ENCODE data around the gene MAST4. TPM values are rescaled to one million over a fixed set of nuclear protein-coding genes. Genes with fewer than 3 reads are reported as not detected.

MAST4 gene
- polyA plus RNA-seq, 2 donors = 18.3 to 22.2 TPM

DNA sequence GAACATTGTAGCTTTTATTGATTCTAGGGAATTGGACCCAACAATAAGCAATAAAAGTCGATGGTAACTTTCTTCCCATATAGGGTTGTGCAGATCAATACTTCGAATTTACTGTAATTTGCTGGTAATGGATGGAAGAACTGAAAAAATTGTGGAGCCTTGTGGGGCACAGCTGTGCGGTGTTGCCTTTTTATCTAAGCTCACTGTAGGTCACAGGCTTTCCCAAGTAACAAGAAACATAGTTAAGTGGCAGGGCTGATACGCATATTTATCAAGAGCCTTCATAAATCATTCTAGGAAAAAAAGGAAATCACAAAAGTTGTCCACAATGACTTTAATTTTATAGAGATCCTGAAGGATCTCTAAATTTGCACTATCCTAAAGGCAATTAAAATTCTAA is 292.9 kb downstream of the MAST4 start:
- Histone ChIP-seq H3K4me3 (ENCODE audit: low read depth in 1 of 2, low read length in 2 of 2) (no peak overlapping the region), H3K27me3 (ENCODE audit: control insufficient read depth in 1 of 2, insufficient read depth in 2 of 2, low read length in 2 of 2) (no peaks in the 10 kb centered on the region), H3K9me3 (ENCODE audit: control insufficient read depth in 2 of 2, insufficient read depth in 1 of 2, low read depth in 1 of 2, low read length in 1 of 2) (no peaks in the 10 kb centered on the region), H3K36me3 (ENCODE audit: control insufficient read depth in 2 of 2, insufficient read depth in 2 of 2, low read length in 1 of 2) (no peaks in the 10 kb centered on the region), H3K4me1 (ENCODE audit: control insufficient read depth in 2 of 2, insufficient read depth in 2 of 2, low read length in 1 of 2) (peaks cover 0 to 2% of the 10 kb centered on the region in 2 donors), H3K27ac (ENCODE audit: low read depth in 2 of 2, low read length in 1 of 2) (no peak overlapping the region)
- WGBS, 2 donors = 61 to 76% methylated on average over 4 of the region's 4 CpGs

DNA sequence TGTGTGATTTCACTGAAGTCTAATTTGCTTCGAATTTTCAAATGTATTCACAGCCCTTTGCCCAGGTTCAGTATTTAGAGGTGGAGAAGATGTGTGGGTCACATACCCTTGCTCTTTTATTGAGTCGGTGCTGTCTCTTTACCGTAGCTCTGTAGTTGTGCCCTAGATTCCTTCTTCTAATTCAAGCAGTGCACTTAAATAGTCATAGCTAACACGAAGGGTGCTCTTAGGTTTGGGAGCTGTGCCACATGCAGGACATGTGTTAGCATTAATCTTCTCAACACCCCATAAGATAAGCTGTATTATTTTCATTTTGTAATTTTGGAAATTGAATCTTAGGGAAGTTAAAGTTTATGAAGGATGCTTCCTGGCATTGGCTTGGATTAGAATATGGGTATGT is 293.3 kb downstream of the MAST4 start:
- no peak overlapping the region for H3K4me3 ChIP-seq (ENCODE audit: low read depth in 1 of 2, low read length in 2 of 2)
- no peaks in the 10 kb centered on the region for H3K9me3 ChIP-seq (ENCODE audit: control insufficient read depth in 2 of 2, insufficient read depth in 1 of 2, low read depth in 1 of 2, low read length in 1 of 2)
- no peaks in the 10 kb centered on the region for H3K27me3 ChIP-seq (ENCODE audit: control insufficient read depth in 1 of 2, insufficient read depth in 2 of 2, low read length in 2 of 2)
- peaks cover 0 to 2% of the 10 kb centered on the region in 2 donors for H3K4me1 ChIP-seq (ENCODE audit: control insufficient read depth in 2 of 2, insufficient read depth in 2 of 2, low read length in 1 of 2)
- H3K36me3 ChIP-seq (ENCODE audit: control insufficient read depth in 2 of 2, insufficient read depth in 2 of 2, low read length in 1 of 2) = no peaks in the 10 kb centered on the region
- 60 to 65% methylated on average over 4 of the region's 4 CpGs for WGBS, 2 donors
- no peak overlapping the region for H3K27ac ChIP-seq (ENCODE audit: low read depth in 2 of 2, low read length in 1 of 2)

DNA sequence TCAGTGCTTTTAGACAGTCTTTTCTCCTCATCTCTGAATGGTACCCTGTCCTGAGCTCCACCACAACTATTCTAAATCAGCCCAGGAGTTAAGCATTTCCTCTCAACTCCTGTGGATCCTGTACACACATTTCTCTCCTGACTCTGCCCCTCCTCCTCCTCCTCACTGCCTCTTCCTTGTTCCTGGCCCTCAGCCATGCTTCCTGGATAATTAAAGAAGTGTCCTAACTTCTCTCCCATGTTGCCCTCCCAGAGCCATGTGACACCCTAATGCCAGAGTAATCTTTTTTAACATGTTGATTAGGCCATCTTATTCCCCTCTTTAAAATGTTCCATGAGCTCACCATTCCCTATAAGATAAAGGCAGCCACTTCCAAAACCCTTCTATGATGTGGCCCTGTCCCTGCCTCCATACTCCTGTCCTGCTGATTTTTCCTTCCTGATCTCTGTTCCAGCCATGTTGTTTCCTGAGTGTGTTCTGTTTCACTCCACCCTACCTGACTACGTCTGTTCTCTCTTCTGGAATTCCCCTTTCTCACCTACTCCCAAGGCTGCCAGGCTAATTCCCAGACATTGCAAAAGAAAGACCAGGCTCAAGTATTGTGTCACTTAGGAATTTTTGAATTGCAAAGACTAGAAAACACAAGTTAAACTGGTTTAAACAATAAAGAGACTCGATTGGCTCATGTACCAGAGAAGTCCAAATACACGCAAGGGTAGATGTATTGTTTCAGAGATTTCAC is 295.2 kb downstream of the MAST4 start:
- Histone ChIP-seq H3K27me3 (ENCODE audit: control insufficient read depth in 1 of 2, insufficient read depth in 2 of 2, low read length in 2 of 2) (no peaks in the 10 kb centered on the region), H3K4me1 (ENCODE audit: control insufficient read depth in 2 of 2, insufficient read depth in 2 of 2, low read length in 1 of 2) (no peaks in the 10 kb centered on the region), H3K9me3 (ENCODE audit: control insufficient read depth in 2 of 2, insufficient read depth in 1 of 2, low read depth in 1 of 2, low read length in 1 of 2) (no peaks in the 10 kb centered on the region), H3K36me3 (ENCODE audit: control insufficient read depth in 2 of 2, insufficient read depth in 2 of 2, low read length in 1 of 2) (no peaks in the 10 kb centered on the region), H3K4me3 (ENCODE audit: low read depth in 1 of 2, low read length in 2 of 2) (no peak overlapping the region), H3K27ac (ENCODE audit: low read depth in 2 of 2, low read length in 1 of 2) (peak overlapping the region; percentile 77 to 90)
- WGBS, 2 donors = 48 to 53% methylated on average over 3 of the region's 3 CpGs

DNA sequence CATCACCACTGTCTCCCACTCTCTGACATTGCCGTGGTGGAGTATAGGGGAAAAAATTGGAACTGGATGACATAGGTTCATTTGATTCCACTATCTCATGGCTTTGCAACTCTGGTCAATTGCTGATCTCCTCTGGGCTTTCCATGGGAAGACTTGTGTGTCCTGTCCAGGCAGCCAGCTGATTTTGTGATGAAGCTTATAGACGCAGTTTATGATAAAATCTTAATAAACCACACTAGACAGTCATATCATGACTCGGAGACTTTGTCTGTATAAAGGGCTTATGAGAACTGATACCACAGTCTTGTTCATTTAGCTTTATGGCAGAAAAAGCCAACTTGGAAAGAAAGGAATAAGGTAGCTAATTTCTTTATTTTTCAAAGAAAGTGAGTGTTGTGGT is 296.5 kb downstream of the MAST4 start:
- Histone ChIP-seq H3K4me3 (ENCODE audit: low read depth in 1 of 2, low read length in 2 of 2) (no peak overlapping the region), H3K4me1 (ENCODE audit: control insufficient read depth in 2 of 2, insufficient read depth in 2 of 2, low read length in 1 of 2) (no peaks in the 10 kb centered on the region), H3K36me3 (ENCODE audit: control insufficient read depth in 2 of 2, insufficient read depth in 2 of 2, low read length in 1 of 2) (no peaks in the 10 kb centered on the region), H3K27ac (ENCODE audit: low read depth in 2 of 2, low read length in 1 of 2) (peak overlapping the region; percentile 68 to 82), H3K9me3 (ENCODE audit: control insufficient read depth in 2 of 2, insufficient read depth in 1 of 2, low read depth in 1 of 2, low read length in 1 of 2) (no peaks in the 10 kb centered on the region), H3K27me3 (ENCODE audit: control insufficient read depth in 1 of 2, insufficient read depth in 2 of 2, low read length in 2 of 2) (no peaks in the 10 kb centered on the region)
- WGBS, 2 donors = 71 to 83% methylated on average over 3 of the region's 3 CpGs

DNA sequence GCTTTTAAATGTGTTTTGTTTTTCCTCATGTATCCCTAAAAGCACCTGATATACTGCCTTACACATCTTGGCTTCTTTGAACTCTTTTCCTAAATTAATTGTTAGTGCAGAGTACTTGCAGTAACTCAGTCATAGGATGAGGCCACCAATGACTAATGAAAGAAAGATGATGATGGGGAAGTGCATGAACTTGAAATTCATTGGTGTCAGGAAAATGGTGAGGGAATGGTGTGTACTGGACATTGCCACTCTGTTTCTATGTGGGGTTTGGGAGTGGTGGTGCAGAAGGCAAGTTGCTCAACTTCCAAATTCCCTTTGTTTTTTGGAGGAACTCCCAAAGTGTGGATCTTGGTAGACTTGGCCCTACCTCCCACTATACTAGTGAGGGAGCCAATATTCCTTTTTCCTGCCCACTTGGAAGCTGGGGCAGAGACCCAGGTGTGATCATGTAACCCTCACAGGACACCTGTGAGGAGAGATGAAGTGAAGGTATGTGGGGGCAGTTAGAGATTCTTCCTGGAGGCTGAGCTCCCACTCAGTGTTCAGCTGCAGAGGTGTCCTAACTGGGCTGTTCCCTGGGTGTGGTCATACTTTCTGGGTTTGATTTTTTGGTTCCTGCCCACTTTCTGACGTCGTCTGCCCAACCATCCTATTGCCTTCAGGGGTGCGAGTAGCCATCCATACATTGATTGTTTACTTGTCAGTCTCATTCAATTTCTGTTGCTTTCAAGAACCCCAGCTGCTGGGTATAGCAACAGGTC is 298.5 kb downstream of the MAST4 start:
- H3K27ac ChIP-seq (ENCODE audit: low read depth in 2 of 2, low read length in 1 of 2) = no peak overlapping the region
- WGBS, 2 donors = 83 to 84% methylated on average over 3 of the region's 3 CpGs
- H3K4me3 ChIP-seq (ENCODE audit: low read depth in 1 of 2, low read length in 2 of 2) = no peak overlapping the region
- no peaks in the 10 kb centered on the region for H3K27me3 ChIP-seq (ENCODE audit: control insufficient read depth in 1 of 2, insufficient read depth in 2 of 2, low read length in 2 of 2)
- no peaks in the 10 kb centered on the region for H3K36me3 ChIP-seq (ENCODE audit: control insufficient read depth in 2 of 2, insufficient read depth in 2 of 2, low read length in 1 of 2)
- H3K4me1 ChIP-seq (ENCODE audit: control insufficient read depth in 2 of 2, insufficient read depth in 2 of 2, low read length in 1 of 2) = peaks cover 0 to 2% of the 10 kb centered on the region in 2 donors
- no peaks in the 10 kb centered on the region for H3K9me3 ChIP-seq (ENCODE audit: control insufficient read depth in 2 of 2, insufficient read depth in 1 of 2, low read depth in 1 of 2, low read length in 1 of 2)

DNA sequence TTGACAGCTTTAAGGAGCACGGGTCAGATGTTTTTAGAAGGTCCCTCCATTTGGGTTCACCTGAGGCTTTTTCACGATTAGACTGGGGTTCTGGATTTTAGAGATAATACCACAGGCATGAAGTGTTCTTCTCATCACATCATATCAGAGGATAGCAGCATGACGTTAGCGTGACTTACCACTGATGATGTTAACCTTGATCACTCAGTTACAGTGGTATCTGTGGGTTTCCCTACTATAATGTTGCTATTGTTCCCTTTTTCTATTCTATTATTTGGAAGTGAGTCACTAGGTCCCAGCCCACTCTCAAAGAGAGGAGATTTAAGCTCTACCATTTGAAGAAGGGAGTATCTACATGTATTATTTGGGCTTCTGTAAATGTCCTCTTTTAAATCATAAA is 300.0 kb downstream of the MAST4 start:
- no peak overlapping the region for H3K27ac ChIP-seq (ENCODE audit: low read depth in 2 of 2, low read length in 1 of 2)
- peaks cover 0 to 2% of the 10 kb centered on the region in 2 donors for H3K4me1 ChIP-seq (ENCODE audit: control insufficient read depth in 2 of 2, insufficient read depth in 2 of 2, low read length in 1 of 2)
- 82% methylated on average over 4 of the region's 4 CpGs for WGBS, 2 donors
- H3K27me3 ChIP-seq (ENCODE audit: control insufficient read depth in 1 of 2, insufficient read depth in 2 of 2, low read length in 2 of 2) = no peaks in the 10 kb centered on the region
- H3K9me3 ChIP-seq (ENCODE audit: control insufficient read depth in 2 of 2, insufficient read depth in 1 of 2, low read depth in 1 of 2, low read length in 1 of 2) = no peaks in the 10 kb centered on the region
- H3K36me3 ChIP-seq (ENCODE audit: control insufficient read depth in 2 of 2, insufficient read depth in 2 of 2, low read length in 1 of 2) = no peaks in the 10 kb centered on the region
- H3K4me3 ChIP-seq (ENCODE audit: low read depth in 1 of 2, low read length in 2 of 2) = no peak overlapping the region

DNA sequence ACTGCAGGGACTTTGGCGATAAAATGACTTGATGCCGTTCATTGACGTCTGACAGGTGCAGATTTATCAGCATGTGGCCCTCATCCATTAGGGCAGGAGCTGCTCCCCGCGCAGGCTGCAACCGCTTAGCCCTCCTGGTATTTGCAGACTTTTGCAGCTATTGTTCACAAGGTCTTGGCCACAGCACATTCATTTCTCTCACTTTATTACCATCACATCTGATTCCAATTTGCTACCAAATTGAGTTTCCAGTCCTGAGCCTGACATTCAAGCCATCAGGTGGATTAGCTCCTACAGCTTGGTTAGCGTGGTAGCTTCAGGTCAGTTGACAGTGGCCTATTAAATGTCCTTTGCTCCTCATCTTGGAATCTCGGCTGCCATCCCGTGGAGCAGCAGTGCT is 301.2 kb downstream of the MAST4 start:
- Histone ChIP-seq H3K9me3 (ENCODE audit: control insufficient read depth in 2 of 2, insufficient read depth in 1 of 2, low read depth in 1 of 2, low read length in 1 of 2) (no peaks in the 10 kb centered on the region), H3K27me3 (ENCODE audit: control insufficient read depth in 1 of 2, insufficient read depth in 2 of 2, low read length in 2 of 2) (no peaks in the 10 kb centered on the region), H3K4me3 (ENCODE audit: low read depth in 1 of 2, low read length in 2 of 2) (no peak overlapping the region), H3K36me3 (ENCODE audit: control insufficient read depth in 2 of 2, insufficient read depth in 2 of 2, low read length in 1 of 2) (no peaks in the 10 kb centered on the region), H3K4me1 (ENCODE audit: control insufficient read depth in 2 of 2, insufficient read depth in 2 of 2, low read length in 1 of 2) (peaks cover 0 to 2% of the 10 kb centered on the region in 2 donors), H3K27ac (ENCODE audit: low read depth in 2 of 2, low read length in 1 of 2) (no peak overlapping the region)
- 92 to 96% methylated on average over 9 of the region's 9 CpGs for WGBS, 2 donors

DNA sequence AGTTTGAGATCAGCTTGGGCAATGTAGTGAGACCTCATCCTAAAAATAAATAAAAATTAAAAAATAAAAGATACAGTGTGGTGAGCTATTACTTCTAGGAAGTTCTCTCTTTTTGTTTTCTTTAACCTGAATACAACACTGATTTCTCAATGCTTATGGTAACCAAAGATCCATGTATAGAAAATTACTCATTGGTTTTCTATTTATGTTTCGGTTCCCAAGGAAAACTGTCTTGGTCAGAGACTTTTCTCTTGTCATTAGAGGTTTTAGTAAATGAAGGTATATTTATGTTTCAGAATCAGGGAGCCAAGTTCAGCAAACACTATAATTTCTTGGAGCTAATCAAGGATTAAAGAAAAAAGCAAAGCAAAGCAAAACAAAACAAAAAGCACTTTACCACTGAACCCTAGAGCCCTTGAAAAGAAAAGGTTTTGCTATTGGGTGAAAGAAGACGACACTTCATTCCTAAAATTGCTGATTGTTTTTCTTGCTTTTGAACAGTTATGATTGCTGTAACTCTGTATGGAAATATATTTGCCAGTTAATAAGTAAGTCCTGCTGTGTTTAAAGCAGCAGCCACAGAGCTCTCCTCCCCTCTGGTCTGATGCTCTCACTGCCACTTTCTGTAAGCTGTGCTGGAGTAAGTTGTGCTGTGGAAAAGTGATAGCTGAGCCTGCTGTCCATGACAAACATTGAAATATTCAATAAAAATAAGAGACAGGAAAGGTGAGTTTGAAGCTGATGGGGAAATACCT is 302.2 kb downstream of the MAST4 start:
- no peaks in the 10 kb centered on the region for H3K36me3 ChIP-seq (ENCODE audit: control insufficient read depth in 2 of 2, insufficient read depth in 2 of 2, low read length in 1 of 2)
- no peaks in the 10 kb centered on the region for H3K9me3 ChIP-seq (ENCODE audit: control insufficient read depth in 2 of 2, insufficient read depth in 1 of 2, low read depth in 1 of 2, low read length in 1 of 2)
- peaks cover 0 to 2% of the 10 kb centered on the region in 2 donors for H3K4me1 ChIP-seq (ENCODE audit: control insufficient read depth in 2 of 2, insufficient read depth in 2 of 2, low read length in 1 of 2)
- 69 to 77% methylated on average over 2 of the region's 2 CpGs for WGBS, 2 donors
- H3K27me3 ChIP-seq (ENCODE audit: control insufficient read depth in 1 of 2, insufficient read depth in 2 of 2, low read length in 2 of 2) = no peaks in the 10 kb centered on the region
- H3K27ac ChIP-seq (ENCODE audit: low read depth in 2 of 2, low read length in 1 of 2) = no peak overlapping the region
- H3K4me3 ChIP-seq (ENCODE audit: low read depth in 1 of 2, low read length in 2 of 2) = no peak overlapping the region

DNA sequence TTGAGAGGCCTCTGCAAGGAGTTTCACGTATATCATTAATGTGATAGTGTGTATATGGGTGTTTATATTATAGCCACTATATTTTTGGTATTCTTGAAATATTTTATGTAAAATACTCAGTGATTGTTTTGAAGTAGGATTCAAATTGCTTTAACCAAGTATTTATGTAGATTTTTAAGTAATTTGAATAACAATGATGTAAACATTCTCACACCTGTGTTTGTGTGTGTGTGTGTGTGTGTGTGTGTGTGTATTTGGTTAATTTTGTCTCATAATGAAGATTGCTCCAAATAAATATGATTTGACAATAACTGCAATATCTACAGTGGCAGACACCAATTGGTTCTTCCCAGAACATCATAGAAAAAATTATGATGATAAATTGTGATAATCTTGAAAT is 307.0 kb downstream of the MAST4 start:
- Histone ChIP-seq H3K9me3 (ENCODE audit: control insufficient read depth in 2 of 2, insufficient read depth in 1 of 2, low read depth in 1 of 2, low read length in 1 of 2) (no peaks in the 10 kb centered on the region), H3K27me3 (ENCODE audit: control insufficient read depth in 1 of 2, insufficient read depth in 2 of 2, low read length in 2 of 2) (no peaks in the 10 kb centered on the region), H3K4me3 (ENCODE audit: low read depth in 1 of 2, low read length in 2 of 2) (no peak overlapping the region), H3K36me3 (ENCODE audit: control insufficient read depth in 2 of 2, insufficient read depth in 2 of 2, low read length in 1 of 2) (no peaks in the 10 kb centered on the region), H3K4me1 (ENCODE audit: control insufficient read depth in 2 of 2, insufficient read depth in 2 of 2, low read length in 1 of 2) (peaks cover 0 to 2% of the 10 kb centered on the region in 2 donors), H3K27ac (ENCODE audit: low read depth in 2 of 2, low read length in 1 of 2) (no peak overlapping the region)
- WGBS, 2 donors = 97% methylated on average over 1 of the region's 1 CpG

Data from esophagus (tissue), 2 donors.